ENCODE results near the gene MEIS1. TPM values are rescaled to one million over a fixed set of nuclear protein-coding genes. Genes with fewer than 3 reads are reported as not detected.
A peak's percentile ranks its signal among the peaks of the same experiment; 100 is the strongest.

Gene MEIS1
- total and polyA plus RNA-seq, 8 donors: 4.8 to 172 (median 38.5) TPM

GRCh38 chr2:66553370-66553769, 118.4 kb downstream of the MEIS1 start:
- Histone ChIP-seq H3K36me3 (peaks cover 0 to 20% (median 11%) of the 10 kb centered on the region in 4 donors), H3K4me3 (no peak overlapping the region), H3K9me3 (no peaks in the 10 kb centered on the region), H3K27me3 (no peaks in the 10 kb centered on the region), H3K4me1 (peaks cover 10 to 67% (median 30%) of the 10 kb centered on the region in 4 donors), H3K27ac (peak overlapping the region in 3 of 5 donors; percentile 31 to 44 (median 38))
- TF ChIP-seq POLR2A (IDR thresholded peaks at IDR 0.05) (no peak), POLR2AphosphoS5 (IDR thresholded peaks at IDR 0.05) (no peak), EP300 (IDR thresholded peaks at IDR 0.05) (no peak), CTCF (IDR thresholded peaks at IDR 0.05) (no peak)
- intact Hi-C loops (cut with DNase I; ENCODE audit: low total_unique reads): no loop called here
- DNase-seq: peak; percentile 60 to 72
- 42 to 50% (median 47%) methylated on average over 4 of the region's 4 CpGs for WGBS, 5 donors

DNA sequence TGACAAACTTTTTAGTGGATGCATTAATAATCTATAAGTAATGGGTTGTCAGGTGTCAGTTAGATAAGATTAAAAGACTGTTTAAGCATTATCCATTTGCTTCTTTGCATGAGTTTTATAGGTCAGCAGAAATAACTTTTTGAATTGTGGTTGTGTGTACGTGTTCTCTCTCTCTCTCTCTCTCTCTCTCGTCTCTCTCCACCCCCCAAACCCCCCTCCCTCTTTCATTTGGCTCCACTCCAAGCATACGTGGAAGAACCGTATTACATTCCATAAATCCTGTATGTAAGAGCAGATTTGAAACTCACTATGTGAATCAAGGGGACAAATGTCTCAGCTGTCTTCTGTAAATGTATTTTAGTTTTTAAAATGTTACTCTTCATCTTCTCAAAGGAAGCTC, 120.2 kb downstream of the MEIS1 start:
- 5 to 13% (median 10%) methylated on average over 4 of the region's 4 CpGs for WGBS, 5 donors
- Histone ChIP-seq H3K4me1 (peaks cover 10 to 55% (median 27%) of the 10 kb centered on the region in 4 donors), H3K36me3 (peaks cover 0 to 3% (median under 1%) of the 10 kb centered on the region in 4 donors), H3K27ac (peak overlapping the region in 3 of 5 donors; percentile 17 to 55 (median 47)), H3K4me3 (peak overlapping the region in 3 of 4 donors; percentile 22 to 38 (median 31)), H3K9me3 (no peaks in the 10 kb centered on the region), H3K27me3 (no peaks in the 10 kb centered on the region)
- TF ChIP-seq CTCF (IDR thresholded peaks at IDR 0.05) (no peak), EP300 (IDR thresholded peaks at IDR 0.05) (no peak)
- intact Hi-C loops (cut with DNase I; ENCODE audit: low total_unique reads): no loop called here
- DNase-seq: peak in 1 of 2 donors; percentile 71

- WGBS, 5 donors: 7 to 12% (median 9%) methylated on average over 14 of the region's 14 CpGs
- DNase-seq: peak in 1 of 2 donors; percentile 68
- no peaks in the 10 kb centered on the region for H3K9me3 ChIP-seq
- H3K36me3 ChIP-seq: peaks cover 0 to 3% (median 0%) of the 10 kb centered on the region in 4 donors
- intact Hi-C loops (cut with DNase I; ENCODE audit: low total_unique reads): no loop called here
- H3K4me1 ChIP-seq: peaks cover 10 to 51% (median 27%) of the 10 kb centered on the region in 4 donors
- no peak for TF ChIP-seq CTCF (IDR thresholded peaks at IDR 0.05)
- no peak for TF ChIP-seq EP300 (IDR thresholded peaks at IDR 0.05)
- TF ChIP-seq POLR2A (IDR thresholded peaks at IDR 0.05): no peak
- no peak for TF ChIP-seq POLR2AphosphoS5 (IDR thresholded peaks at IDR 0.05)
- H3K27me3 ChIP-seq: no peaks in the 10 kb centered on the region
- H3K27ac ChIP-seq: peak overlapping the region in 3 of 5 donors; percentile 17 to 55 (median 47)
- peak overlapping the region; percentile 12 to 38 (median 26) for H3K4me3 ChIP-seq
Observed at GRCh38 chr2:66555501-66556324, 120.8 kb downstream of the MEIS1 start.

GRCh38 chr2:66559672-66560071, 124.7 kb downstream of the MEIS1 start:
- H3K27me3 ChIP-seq: no peaks in the 10 kb centered on the region
- TF ChIP-seq EP300 (IDR thresholded peaks at IDR 0.05): no peak
- TF ChIP-seq POLR2A (IDR thresholded peaks at IDR 0.05): no peak
- no peak for TF ChIP-seq CTCF (IDR thresholded peaks at IDR 0.05)
- no peak for TF ChIP-seq POLR2AphosphoS5 (IDR thresholded peaks at IDR 0.05)
- peaks cover 10 to 51% (median 25%) of the 10 kb centered on the region in 4 donors for H3K4me1 ChIP-seq
- intact Hi-C loops (cut with DNase I; ENCODE audit: low total_unique reads): no loop called here
- 77 to 91% (median 81%) methylated on average over 1 of the region's 1 CpG for WGBS, 5 donors
- DNase-seq: no peak
- no peak overlapping the region for H3K27ac ChIP-seq
- no peaks in the 10 kb centered on the region for H3K9me3 ChIP-seq
- H3K36me3 ChIP-seq: no peaks in the 10 kb centered on the region
- no peak overlapping the region for H3K4me3 ChIP-seq

Measured in stomach (tissue), 9 donors.